Stimulated activated CD4-positive, alpha-beta T cell treated with anti-CD3 and anti-CD28 coated beads, TNF-alpha, amount 100 ng/mL, for 24 hours (primary cell): ENCODE measurements around the gene AHSG.
"Not testable (repeated sequence)": the region's sequence is repeated elsewhere in the genome, so short reads cannot be mapped to it uniquely, and the experiment has no call there.

Experiments
- DNase-seq, 3 experiments: peaks; one replicate each; pipeline ENCODE4 v3.0.0-alpha.2; 2020; ENCODE audit warnings: low read depth in 3 of 3

Gene AHSG

DNA sequence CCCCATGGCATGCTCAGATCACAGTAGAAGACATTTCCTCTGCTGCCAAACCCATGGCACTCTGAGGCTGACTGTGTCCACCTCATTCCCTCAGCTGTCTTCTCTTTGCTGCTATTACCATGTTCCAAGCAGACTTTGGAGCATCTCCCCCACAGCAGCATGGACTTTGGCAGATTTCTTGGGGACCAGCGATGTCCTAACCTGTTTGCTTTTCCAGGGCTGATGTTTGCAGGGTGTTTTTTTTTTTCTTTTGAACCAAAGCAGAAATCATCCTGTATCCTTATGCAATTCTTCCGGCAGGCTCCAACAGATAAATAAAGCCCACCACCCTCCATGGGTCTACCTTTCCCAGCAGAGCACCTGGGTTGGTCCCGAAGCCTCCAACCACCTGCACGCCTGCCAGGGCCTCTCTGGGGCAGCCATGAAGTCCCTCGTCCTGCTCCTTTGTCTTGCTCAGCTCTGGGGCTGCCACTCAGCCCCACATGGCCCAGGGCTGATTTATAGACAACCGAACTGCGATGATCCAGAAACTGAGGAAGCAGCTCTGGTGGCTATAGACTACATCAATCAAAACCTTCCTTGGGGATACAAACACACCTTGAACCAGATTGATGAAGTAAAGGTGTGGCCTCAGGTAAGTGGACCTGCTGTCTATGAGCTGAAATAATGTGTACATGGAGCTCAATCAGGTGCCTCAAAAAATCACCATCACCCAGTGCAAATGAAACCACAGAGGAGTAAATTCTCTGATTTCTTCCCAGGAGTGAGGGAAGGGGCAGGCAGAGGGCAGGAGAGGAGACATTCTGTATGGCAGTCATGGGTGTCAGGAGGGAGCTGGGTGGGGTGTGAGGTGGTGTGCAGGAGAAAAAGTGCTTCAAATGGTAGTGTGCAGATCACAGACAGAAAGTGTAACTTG is at the start of gene AHSG:
Gene AHSG (plus strand): TSS at position 340 of the 916 bp plus-strand sequence. CDS start 82 bp downstream, at position 422.
- no peak for DNase-seq

- no peak for DNase-seq
Observed at GRCh38 chr3:186564586-186564985, 48.3 kb upstream of the AHSG start.

- no peak for DNase-seq
Observed at GRCh38 chr3:186566772-186567071, 46.1 kb upstream of the AHSG start.

- DNase-seq, result peak; percentile 91 to 93 (median 91)
Observed at GRCh38 chr3:186567072-186567921, 45.6 kb upstream of the AHSG start, which contains the start of gene TBCCD1. Gene TBCCD1 (minus strand): TSS chr3:186567339. CDS start chr3:186564329, 3,010 bp downstream.

GRCh38 chr3:186569361-186569760 is 43.5 kb upstream of the AHSG start:
- DNase-seq, result not testable (repeated sequence)

DNA sequence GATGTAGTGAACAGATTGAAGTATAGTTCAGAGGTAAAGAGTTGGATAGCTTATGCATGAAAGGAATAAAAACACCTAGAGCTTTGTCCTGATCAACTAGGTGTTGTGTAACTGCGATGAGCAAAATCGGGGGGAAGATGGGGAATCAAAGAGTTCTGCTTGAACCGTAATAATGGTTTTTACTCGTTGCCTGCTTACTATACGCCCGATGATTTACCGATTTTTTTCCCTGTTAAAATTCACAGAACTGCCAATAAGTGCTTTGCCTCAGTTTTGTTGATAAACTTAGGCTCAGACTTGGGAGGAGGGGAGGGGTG is 43.1 kb upstream of the AHSG start:
- DNase-seq, result no peak

DNA sequence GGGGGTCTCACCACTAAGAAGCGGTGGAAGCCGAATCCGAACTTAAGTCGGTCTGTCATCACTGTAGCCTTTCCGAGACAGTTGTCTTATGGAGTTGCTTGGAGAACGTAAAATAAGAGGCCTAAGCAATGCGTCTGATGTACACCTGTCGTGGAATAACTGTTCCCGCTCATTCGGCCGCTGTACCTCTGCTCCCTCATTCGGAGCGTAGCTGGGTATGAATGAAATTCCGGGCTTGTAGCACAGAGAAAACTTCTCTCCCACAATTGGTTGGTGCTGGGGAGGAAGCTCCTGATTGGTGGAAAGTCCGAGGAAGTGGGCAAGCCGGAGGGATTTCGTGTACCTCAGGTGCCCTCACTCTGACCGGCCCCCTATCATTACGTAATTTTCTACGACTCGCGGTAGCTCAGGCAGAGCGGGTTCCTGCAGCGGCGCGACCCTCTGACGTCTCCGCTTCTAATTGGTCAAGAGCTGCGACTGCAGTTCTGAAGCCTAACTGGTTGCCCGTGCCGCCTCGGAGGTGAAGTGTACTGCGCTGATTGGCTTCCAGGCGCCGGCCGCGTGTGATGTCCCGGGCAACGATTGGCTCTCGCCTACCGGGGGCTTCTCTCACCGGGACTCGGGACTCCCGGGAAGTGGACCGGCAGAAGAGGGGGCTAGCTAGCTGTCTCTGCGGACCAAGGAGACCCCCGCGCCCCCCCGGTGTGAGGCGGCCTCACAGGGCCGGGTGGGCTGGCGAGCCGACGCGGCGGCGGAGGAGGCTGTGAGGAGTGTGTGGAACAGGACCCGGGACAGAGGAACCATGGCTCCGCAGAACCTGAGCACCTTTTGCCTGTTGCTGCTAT is 42.5 kb upstream of the AHSG start, which contains the start of gene DNAJB11:
Gene DNAJB11 (plus strand): TSS at position 625 of the 845 bp plus-strand sequence. CDS start 178 bp downstream, at position 803.
- peak; percentile 94 to 99 (median 98) for DNase-seq

DNA sequence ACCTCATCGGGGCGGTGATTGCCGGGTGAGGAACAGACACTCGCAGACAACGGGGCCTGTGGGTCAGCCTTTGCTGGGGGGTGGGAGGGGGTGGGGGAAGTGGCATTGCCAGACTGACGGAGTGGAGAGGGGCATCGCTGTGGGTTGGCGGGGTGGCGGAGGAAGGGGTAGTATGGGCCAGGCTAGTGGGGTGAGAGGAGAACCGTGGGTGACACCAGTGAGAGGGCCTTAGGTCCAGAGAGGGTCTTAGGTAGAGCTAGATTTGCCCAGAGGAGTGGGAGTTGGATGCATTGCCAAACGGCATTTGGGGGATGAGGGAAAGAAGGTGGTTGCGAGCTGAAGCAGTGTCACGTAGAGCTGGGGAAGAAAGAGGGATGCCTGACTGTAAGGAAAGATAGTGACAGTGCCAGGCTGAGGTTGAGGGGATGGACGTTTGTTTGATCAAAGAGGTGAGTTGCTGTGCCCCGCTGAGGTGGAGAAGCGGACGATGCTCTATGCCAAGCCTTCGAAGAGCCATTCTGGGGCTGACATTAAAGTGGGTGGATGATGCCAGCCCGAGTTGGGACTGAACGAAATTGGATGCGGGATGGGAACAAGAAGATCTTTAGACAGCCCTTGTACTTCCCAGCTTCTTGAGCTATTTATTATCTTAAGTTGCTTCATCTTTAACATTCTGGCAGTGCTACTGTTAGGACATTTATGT is 41.8 kb upstream of the AHSG start:
- DNase-seq, result no peak

DNA sequence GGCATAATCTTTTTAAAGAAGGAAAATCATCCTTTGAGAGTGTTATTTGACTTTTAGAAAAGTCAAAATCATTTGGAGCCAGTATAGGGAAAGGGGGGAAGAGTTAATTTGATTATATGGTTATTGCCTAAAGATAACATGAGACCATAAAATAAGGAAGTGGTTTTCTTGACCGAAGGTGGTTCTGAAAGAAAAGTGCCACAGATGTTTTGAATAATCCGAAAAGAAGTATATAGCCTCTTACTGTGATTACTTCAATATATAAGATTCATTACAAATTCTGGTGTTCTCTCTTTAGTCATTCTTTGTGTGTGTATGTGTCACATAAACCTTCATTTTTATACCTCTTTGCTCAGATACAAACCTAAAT is 41.2 kb upstream of the AHSG start:
- no peak for DNase-seq

DNA sequence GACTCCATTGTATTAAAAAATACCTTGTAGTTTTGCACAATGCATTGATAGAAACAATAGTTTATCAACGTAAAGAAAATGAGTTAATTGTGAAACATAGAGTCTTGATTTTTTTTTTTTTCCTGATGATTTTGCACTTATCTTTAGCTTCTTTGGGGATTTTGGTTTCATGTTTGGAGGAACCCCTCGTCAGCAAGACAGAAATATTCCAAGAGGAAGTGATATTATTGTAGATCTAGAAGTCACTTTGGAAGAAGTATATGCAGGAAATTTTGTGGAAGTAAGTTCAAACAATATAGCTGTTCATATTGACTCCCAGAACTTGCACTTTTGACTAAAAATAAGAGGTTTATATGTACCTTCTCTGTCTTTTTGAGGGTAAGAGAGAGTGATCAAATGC is 35.3 kb upstream of the AHSG start:
- no peak for DNase-seq

- no peak for DNase-seq
Observed at GRCh38 chr3:186580785-186581184, 32.1 kb upstream of the AHSG start.

- no peak for DNase-seq
Observed at GRCh38 chr3:186582541-186582940, 30.3 kb upstream of the AHSG start.

GRCh38 chr3:186583831-186584230 is 29.0 kb upstream of the AHSG start:
- DNase-seq, result no peak

DNA sequence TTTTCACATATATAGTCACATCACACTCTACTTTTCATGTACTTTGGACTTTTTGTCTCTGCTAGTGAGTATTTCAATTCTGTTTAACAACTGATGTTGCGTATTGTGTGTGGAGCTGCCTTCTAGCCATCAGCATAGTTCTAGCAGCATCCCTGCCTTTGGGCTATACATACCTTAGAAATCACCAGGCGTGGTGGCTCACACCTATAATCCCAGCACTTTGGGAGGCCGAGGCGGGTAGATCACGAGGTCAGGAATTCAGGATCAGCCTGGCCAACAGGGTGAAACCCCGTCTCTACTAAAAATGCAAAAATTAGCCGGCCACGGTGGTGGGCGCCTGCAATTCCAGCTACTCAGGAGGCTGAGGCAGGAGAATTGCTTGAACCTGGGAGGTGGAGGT is 26.6 kb upstream of the AHSG start:
- DNase-seq, result not testable (repeated sequence)

GRCh38 chr3:186587183-186587582 is 25.7 kb upstream of the AHSG start:
- DNase-seq, result no peak

DNA sequence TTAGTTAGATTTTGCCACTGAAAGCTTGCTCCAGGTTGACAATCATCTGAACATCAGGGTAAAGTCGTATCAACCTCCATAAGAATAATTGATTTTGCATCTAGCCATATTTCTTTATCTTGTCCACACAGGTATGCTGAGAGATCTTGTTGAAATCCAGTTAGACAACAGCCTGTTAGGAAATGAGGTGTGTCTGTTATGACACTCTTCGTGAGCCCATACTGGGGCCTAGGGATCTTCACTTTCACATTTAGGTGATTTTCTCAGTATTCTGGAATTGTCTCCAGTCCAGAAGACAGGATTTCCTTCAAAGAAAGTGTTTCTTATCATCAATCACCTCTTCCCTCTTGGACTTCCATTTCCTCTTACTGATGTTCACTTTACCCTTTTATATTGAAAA is 24.2 kb upstream of the AHSG start:
- DNase-seq, result no peak

DNA sequence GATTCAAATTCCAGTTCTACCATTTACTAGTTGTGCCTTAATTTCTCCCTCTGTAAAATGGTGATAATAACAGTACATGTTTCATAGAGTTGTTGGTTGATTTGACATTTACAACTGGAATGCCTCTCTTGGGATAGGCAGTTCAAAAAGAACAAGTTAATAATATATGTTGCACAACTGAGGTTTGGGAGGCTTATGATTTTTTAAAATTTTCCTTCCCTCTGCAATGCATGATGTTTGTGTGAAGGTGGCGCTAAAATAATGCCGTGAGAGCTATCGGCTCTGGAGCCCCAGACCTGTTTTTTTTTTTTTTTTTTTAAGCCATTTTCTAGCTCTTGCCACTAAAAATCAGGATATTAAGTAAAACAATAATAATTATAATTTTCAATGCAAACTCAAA is 23.7 kb upstream of the AHSG start:
- DNase-seq, result no peak

GRCh38 chr3:186589856-186590579 is 22.8 kb upstream of the AHSG start:
- no peak for DNase-seq

- DNase-seq, result no peak
Observed at GRCh38 chr3:186590580-186591295, 22.1 kb upstream of the AHSG start.

DNA sequence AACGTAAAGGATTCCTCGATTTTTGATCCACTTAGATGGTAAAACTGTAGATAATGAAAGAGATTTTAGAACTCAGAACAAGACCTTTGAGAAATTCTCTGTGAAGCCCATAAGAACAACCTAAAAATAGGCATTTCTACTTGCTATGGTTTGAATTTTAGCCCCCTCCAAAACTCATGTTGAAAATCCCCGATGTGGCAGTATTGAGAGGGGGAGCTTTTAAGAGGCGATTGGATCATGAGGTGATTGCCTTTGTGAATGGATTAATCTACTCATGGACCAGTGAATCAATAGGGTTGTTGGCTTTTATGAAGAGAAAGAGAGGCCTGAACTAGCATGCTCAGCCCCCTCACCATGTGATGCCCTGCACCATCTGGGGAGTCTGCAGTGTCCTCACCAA is 20.2 kb upstream of the AHSG start:
- no peak for DNase-seq
